HEK293T (cell line): ENCODE data around the gene KCNQ1.

Experiments used
- FOXM1 ChIP-seq: fragments of 450-650 bp; IDR thresholded peaks from 2 replicates; pipeline ENCODE4 v1.6.1; 2017; ENCODE audit warnings: mild to moderate bottlenecking, borderline replicate concordance
- SUZ12 ChIP-seq: fragments of 450-650 bp; IDR thresholded peaks from 2 replicates; pipeline ENCODE4 v1.6.1; 2016; ENCODE audit warnings: mild to moderate bottlenecking
- ZNF384 ChIP-seq: fragments of 450-650 bp; IDR thresholded peaks from 2 replicates; pipeline ENCODE4 v1.6.1; 2016

DNA sequence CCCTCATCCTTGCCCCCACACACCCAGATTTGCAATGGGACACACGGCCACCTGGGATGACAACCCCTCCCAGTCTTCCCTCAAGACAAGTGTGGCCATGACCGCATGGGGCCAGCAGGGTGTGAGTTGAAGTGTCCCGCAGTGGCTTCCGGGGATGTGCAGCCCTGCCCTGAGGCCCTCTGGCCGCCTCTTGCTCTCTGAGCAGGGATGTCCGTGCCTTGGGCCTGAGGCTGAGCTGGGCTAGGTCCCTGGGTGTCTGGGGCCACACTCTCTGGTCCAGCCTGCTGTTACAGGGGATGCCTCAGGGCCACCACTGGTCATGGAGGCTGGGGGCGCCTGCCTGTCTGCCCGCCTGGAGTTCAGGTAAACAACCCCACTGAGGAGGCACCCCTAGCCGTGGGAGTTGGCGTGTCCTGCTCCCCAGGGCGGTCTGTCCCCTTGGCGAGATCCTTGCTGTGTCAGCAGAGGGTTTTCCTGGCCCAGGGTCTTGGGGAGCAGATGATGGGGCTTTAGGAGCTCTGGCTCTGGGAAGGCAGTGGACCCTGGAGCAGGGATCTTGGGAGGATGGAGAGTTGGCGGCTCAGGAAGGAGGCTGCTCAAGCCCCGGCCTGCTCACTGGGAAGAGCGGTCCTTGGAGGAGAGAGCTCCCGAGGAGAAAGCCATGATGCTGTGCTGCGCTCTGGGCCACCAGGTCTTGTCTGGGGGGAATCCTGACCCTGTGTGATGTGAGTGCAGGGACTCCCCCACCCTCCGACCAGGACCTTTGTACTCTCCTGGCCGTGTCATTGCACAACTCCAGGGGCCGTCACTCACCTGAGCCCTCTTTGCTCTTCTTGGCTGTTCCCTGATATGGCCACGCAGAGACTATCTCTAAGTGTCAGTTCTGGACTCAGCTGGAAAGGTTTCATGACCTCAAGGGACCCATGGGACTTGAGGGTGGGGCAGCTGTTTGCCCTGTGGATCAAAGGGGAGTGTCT is 67.9 kb downstream of the KCNQ1 start:
- TF ChIP-seq SUZ12 (no peak), FOXM1 (no peak), ZNF384 (no peak)
